GM19468 (cell line): ENCODE results near the gene LTBP1.

Source experiments
- ATAC-seq: cut with Tn5 transposase; IDR thresholded peaks from one replicate; pipeline ENCODE4 v1.9.1; 2021; ENCODE audit warnings: mild to moderate bottlenecking, moderate library complexity, moderate number of reproducible peaks; ENCODE audit not compliant: unreplicated experiment; ENCODE audit errors: extremely low read depth

LTBP1 gene

DNA sequence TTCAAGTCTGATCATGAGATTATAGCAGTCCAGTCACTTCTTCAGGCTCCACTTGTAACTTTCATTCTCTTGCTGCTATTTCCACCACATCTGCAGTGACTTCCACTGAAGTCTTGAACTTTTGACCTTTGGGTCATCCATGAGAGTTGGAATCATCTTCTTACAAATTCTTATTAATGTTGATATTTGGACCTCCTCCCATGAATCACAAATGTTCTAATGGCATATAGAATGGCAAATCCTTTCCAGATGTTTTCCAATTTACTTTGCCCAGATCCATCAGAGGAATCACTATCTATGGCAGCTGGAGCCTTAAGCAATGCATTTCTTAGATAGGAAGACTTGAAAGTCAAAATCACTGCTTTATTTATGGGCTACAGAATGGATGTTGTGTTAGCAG is 159.4 kb downstream of the LTBP1 start:
- ATAC-seq: no peak

DNA sequence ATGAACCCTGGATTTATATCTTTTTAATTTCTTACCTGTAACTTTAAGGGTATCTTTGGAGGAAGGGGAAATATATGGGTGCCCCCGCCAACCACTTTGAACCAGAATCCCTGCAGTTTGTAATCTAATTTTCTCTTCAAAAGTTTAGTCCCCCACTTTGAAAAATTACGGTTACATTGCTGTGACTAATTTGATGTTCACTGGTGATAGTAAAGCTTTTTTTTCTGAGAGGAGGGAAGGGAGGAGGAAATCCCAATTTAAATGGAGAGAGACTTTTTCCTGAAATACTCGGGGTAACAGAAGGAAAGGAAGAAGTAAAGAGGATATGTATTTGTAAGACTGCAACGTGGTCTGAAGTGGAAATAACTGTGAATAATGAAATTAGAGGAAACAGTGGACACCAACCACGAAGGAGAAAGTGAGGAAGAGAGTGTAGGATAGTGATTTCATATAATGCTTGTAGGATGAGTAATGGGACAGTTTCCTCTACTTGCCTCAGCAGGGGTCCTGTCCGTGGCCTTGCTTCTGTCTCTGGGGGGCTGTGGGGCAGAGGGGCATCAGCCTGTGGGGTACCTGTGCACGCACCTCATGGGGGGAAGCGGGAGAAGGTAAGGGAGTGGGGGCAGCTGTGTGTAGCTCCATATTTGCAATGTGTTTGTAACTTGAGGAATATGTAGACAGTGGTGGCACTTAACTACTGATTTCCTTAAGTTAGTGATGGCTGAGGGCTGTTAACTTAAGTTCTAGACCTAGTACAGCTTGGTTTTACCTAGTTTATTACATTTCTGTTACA is 161.1 kb downstream of the LTBP1 start:
- ATAC-seq: no peak

DNA sequence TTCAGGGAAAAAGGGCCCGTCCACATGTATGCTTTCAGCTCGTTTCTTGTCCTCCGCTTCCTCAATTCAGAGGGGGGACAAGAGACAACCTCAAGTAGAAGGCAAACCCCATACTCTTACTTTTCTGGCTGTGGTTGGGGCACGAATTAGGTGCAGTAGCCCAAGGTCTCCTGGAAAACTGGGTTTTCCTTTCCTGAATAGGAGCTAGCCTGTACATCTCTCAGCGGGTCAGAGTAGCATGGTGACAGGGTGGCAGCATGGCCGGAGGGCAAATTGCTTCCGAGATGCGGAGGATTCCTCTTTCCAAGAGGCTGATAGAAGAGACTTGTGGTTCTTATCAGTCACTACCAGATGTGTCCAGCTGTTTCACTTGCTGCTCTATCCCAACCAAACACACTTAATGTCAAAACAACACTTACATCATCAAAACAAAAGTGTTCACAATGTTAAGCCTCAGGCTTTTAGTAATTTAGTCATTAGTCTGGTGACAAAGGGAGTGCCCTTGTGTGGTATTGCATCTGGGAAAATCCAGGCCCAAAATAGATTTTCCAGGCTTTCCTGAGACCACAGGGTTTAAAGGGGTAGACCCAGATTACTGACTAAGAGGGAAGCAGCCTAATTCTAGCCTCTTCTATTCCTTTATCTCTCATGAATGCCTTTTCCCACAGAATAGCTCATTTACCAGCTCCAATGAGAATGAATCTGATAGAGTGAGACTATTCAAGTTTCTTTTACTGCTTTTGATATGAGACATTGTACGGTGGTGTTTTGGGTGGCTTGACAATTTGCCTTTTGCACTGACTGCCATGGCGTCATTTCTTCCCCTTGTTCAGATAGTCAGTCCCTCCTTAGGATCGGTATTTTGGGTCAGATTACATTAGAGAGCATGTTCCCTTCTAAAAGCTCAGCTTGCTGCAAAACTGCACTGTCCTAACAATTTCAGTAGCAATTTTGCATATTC is 162.0 kb downstream of the LTBP1 start:
- no peak for ATAC-seq

DNA sequence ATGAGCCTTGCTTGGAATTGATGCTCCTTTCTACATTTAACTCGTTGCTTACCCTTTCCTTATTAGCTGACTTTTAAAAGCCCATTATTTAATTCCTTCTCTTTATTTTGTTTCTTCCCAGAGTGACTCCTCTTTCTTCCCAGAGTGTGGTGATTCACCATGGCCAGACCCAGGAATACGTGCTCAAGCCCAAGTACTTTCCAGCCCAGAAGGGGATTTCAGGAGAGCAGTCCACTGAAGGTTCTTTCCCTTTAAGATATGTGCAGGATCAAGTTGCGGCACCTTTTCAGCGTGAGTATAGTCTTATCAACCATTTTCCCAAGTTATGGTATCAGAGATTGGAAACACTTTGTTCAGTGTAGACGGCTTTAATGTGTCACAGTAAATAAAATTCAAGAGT is 163.7 kb downstream of the LTBP1 start:
- no peak for ATAC-seq

DNA sequence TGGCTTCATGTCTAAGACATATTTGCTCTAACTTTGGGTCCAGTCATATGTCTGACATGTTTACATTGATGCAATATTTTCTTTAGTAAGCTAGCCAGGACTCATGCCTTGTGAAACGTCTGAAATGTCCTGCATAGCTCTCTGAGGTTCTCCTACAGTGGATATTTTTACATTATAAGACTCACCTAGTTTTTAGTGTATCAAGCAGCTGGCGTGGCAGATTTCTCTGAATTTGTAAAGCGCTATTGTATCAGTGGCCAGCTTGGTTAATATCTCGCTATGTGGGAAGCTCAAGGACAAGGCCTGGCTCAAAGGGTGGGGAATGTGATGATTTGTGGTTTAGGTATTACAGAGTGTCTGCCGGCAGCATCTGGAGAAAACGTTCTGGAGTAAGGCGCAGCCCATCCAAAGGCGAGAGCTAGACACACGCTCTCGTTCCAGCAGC is 164.3 kb downstream of the LTBP1 start:
- no peak for ATAC-seq

DNA sequence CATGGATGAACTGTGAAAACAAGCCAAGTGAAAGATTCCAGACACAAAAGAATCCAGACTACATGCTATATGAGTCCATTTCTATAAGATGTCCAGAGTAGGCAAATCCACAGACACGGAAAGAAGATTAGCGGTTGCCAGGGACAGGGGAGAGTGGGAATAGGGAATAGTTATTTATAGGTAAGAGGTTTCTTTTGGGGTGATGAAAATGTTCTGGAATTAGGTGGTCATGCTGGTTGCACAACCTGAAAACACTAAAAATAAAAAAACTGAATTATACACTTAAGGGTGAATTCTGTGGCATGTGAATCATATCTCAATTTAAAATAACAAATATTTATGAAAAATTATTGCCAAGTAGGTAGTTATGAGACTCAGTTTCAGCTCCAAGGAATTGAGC is 168.4 kb downstream of the LTBP1 start:
- ATAC-seq: no peak

DNA sequence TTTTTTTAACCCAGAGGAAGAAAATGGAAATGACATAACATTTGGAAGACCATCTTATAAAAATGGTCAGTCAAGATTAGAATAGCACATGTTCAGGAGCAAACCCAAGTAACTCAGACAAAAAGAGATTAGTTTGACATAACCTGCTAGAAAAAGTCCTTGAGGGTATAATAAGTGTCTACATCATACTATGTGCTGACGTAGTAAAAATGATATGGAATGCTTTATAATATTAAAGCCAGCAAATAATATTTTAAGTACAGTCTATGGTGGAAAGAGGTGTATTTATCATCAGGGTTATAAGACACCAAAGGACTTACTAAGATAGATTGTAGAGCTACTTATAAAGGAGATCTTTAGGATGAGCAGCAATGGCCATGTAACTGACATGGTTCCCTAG is 169.0 kb downstream of the LTBP1 start:
- no peak for ATAC-seq

DNA sequence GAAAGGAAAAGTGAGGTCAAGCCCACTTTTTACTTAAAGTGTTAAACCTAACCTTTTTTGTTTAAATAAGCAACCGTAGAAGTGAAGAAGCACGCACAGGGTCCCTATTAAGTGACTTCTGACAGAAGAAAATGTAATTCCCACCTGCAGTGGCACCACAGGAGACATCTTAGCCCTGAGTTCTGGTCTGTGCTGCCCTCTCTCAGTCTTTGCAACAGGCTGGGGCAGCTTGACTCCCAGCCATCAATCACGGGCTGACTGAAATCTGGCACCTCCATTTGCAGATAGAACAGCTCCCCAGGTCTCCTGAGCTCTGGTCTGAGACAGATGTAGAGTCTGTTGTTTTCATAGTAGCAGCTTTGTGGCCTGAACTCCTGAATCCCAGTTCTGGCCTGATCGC is 170.0 kb downstream of the LTBP1 start:
- no peak for ATAC-seq

DNA sequence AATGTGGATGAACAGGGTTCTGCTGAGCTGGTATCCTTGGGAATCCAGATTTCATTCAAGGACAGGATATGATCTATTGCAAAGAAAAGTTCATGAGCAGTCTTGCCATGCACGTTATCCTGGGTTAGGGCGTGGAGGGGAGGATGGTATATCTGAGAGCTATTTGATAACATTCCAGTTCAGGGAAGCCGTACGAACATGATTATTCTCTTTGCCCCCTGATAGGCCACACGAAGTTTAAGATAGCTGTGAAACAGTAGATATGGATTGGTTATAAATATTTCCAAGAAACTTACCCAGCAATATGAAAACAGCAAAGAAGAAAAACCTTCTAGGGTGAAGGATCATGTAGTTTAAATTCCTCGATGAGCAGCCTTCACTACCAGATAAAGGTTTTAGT is 171.9 kb downstream of the LTBP1 start:
- no peak for ATAC-seq

DNA sequence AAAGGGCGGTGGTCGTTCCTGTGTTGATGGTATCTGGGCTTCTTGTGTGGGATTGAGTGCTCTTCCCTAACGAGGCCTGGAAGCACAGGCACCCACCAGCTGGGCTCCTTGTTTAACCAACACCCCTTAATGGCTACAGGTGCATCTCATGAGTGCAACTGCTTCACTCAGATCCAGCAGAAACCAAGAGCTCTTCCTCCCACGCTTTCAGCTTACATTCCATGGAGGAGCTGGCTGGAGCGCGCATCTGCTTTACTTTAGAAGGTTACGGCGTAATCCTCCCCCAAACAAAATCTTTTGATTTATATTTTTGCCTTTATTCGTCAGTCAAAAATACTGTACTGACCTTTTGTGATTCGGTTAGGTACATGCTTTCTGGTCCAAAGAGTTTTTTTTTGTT is 174.7 kb downstream of the LTBP1 start:
- no peak for ATAC-seq

DNA sequence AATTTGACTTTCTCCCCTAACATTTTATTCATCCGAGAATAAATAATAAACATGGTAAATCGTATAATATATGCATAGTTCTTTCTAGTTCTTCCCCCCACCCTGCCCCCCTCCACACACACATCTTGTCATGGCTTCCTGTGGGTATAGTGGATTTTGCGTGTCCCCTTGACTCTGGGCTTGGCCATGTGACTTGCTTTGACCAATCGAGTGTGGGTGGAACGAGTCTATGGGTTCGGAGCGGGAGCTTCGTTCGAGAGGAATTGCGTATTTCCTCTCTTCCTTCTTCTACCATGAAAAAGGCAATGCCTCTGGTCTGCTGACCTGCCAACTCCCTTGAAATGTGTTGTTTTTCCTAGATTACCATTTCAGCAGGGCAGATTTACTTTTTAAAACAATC is 175.2 kb downstream of the LTBP1 start:
- no peak for ATAC-seq

DNA sequence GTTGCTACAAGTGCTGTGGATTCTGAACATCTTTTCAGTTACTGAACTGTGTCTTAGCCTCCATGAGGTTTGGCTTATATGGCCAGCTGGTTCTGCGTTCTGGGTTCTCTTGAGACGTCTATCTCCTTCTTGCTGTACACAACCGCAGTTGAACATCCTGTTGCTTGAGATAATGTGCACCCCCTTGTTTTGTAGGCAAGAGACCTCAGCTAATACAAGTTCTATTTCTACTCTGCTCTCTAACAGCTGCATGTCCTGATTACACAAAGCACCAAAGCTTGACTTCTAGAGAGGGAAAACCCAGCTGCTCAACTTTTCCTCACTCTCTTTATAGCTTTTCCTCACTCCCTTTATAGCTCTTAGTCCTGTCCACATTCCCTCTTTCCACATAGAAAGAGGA is 176.0 kb downstream of the LTBP1 start:
- no peak for ATAC-seq

DNA sequence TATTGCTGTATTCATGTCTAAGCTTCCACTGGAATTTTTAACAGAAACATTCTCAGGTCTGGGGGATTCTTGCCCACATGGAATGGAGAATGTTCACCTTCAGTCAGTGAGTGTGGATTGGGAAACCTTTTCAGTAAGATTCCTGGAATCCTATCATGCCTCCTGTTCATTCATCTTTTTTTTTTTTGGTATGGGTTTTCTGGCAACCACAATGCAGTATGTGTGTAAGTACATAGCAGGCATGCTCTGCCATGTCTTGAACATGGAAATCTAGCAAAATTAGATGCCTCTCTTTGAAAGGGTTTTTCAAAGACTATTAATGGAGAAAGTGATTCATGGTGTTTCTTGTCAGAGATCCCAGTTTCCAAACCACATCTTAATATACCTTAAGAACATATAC is 176.5 kb downstream of the LTBP1 start:
- ATAC-seq: no peak

DNA sequence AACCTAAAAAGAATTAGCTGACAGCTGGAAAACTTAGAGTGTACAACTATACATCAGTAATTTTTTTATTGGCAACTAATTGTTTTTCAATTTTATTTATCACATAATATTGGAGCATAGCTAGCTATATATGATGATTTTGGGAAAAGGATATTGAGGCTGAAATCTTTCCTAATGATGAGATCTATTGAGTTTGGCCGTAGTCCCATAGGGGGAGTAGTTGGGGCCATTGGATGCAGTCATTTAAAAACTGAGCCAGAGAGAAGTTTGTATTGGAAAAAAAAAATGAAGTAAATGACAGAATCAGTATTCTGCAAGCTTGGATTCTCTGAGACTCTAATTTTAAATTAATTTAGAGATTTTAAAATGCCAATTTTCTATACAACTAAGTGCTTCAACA is 179.8 kb downstream of the LTBP1 start:
- no peak for ATAC-seq

DNA sequence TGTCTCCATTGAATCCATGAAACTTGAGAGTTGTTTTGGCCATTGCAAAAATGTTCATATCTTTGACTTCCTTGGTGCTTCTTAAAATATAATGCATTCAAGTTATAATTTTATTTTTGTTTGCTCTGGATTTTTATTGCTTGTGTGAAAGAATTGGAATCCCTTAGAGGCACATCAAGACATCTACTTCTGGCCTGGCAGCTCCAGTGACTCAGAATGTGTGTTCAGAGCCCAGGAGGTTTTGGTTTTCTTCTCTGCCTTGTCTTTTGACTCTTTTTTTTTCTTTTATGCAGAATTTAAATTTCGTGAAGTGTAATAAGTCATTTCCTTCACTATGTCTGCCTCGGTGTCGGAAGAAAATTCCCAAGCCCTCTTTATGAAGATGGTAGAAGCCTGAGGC is 180.2 kb downstream of the LTBP1 start:
- ATAC-seq: no peak

DNA sequence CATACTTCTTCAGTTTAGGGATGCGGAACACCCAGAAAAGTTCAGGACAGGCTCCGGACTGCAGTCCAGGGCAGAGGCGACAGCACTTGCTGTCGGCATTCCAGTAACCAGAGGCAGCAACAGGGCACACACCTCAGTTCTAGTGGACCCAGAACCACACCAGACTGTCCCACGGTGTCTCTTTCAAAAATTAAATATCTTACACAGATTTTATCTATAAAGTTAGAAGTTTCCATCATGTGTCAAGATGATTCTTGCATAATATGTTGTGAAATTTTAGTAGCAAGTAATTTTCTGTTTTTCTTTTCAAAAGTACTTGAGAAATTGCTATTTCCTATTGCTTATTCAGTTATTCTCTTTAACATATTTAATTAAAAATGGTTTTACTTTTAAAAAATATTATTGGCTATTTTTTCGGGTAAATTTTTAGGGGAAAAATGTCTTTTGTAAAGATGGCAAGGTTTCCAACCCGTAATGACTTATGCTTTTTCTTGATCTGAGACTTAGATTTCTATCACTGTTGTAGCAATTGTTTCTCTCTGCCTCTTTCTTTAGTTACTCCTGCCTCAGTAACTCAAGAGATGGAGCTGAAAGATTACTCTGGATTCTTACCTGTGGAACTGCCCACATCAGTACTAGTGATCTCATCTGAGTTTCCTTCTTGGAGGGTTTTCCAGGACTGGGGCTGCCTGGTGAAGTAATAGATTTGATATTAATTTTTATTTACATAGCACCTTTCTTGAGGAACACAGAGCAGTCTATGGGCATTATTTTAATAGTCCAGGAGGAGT is 182.7 kb downstream of the LTBP1 start:
- ATAC-seq: no peak

DNA sequence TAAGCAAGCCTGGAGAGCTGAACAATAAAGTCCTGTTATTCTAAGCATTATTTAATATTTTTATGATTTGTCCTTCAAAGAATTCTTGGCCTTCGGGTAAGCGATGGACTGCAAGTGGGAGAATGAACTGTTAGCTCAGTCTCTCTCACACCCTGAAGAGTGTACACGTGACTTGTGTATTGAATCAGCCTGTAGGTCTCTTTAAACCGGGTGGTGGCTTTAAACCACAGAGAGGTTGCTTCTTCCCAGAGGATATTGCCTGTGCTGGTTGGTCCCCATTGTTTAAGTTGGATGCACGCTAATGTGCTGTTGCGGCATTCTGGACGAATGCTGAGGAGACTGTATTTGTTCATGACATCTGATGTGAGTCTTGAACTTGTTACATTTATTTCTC is 183.3 kb downstream of the LTBP1 start:
- no peak for ATAC-seq

DNA sequence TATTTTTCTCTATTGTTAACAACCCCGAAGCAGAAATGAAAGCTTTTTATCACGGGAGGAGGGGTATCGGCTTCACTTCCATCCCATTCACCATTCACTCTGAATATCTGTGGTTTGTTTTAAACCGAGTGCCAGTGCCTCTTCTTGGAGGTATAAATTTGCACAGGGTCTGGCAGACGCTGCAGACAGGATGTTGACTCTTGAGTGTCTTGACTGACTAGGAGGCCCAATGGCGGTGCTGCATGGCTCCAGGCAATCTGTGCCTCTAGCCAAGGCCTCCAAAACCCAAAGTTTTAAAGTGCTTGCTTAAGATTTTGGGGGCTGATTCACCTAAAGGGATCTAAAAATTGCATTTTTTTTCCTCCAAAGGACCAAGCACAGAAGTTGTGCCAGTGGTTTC is 183.8 kb downstream of the LTBP1 start:
- ATAC-seq: no peak

DNA sequence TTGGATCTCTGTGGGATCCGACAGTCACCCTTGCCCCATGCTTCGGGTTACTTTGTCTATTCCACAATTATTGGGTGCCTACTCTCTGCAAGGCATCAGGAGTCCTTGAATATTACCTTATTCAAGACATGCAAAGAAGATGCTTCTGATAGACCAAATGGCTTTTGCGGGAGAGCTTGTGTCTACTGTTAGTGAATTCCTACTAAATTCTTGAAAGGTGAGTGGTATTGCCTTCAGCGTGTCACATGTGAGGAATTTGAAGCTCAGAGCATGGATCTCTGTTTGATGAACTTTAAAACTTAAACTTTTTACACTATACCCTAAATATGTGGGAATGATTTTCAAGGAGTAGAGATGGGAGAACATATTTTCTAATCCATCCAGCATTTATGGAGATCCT is 184.4 kb downstream of the LTBP1 start:
- ATAC-seq: no peak

DNA sequence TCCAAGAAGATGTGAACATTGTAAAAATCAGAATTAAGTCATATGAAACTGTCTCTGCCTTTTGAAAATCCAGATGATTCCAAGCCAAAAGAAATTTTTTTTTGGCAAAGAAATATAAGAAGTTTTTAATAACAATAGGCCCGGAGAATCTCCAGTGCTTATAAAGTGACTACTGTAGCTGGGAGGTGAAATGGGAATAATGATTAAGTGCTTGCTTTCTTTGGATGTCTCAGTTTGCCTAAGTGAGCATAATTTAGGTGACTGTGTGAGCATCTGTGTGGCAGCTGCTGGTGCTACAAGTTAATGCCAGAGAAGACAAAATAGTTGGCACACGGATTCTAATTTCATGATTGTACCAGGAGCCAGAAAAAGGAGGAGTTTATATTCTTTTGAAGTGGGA is 185.0 kb downstream of the LTBP1 start:
- no peak for ATAC-seq
